MM.1S (cell line): Measurements from ENCODE around the gene PRDM5.

Source experiments
- CTCF ChIP-seq: fragments of 300-600 bp; sonication (generic); IDR thresholded peaks from 2 replicates; pipeline ENCODE4 v1.5.1; 2016; ENCODE audit warnings: antibody characterized with exemption, low read length, mixed read lengths
- EZH2 ChIP-seq: fragments of 300-600 bp; sonication (generic); optimal IDR thresholded peaks from 2 replicates; pipeline ENCODE3; 2017; ENCODE audit warnings: low read depth, mild to moderate bottlenecking, antibody characterized with exemption, low read length, mixed read lengths

- no peak for TF ChIP-seq CTCF
- no peak for TF ChIP-seq EZH2
Observed at GRCh38 chr4:120683897-120684540, 238.5 kb downstream of the PRDM5 start.
